Measurements from ENCODE around the gene DYNC2H1. TPM values are rescaled to one million over a fixed set of nuclear protein-coding genes. Genes with fewer than 3 reads are reported as not detected.

The DYNC2H1 gene
- total RNA-seq, 1 donor from 2014 or later: 46.4 TPM

DNA sequence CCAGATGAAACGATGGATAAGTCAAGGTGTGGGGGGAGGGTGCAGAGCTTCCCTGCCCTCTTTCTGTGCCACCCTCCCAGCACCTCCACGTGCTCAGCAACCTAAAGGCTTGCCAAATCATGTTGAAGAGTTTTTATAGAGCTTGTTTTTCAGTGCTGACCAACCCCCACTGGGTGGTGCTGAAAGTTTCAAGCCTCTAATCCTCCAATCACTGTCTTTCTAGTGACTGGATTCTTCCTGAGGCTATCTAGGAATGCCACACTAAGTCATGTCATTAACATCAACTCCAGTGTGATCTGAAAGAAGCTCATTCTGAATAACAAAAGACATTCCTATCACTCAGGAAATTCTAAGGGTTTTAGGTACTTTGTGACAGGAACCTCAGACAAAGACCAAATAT is 382.6 kb downstream of the DYNC2H1 start:
- no peaks in the 10 kb centered on the region for H3K27me3 ChIP-seq (ENCODE audit: control insufficient read depth in 3 of 3, insufficient read depth in 3 of 3, low read length in 3 of 3)
- no peaks in the 10 kb centered on the region for H3K36me3 ChIP-seq (ENCODE audit: control insufficient read depth in 3 of 3, insufficient read depth in 3 of 3, low read length in 3 of 3)
- H3K27ac ChIP-seq (ENCODE audit: low read depth, low read length): no peak overlapping the region
- H3K4me1 ChIP-seq (ENCODE audit: control insufficient read depth in 3 of 3, insufficient read depth in 3 of 3, low read length in 3 of 3): no peaks in the 10 kb centered on the region
- no peaks in the 10 kb centered on the region for H3K9me3 ChIP-seq (ENCODE audit: control insufficient read depth in 3 of 3, low read length in 3 of 3)
- no peak overlapping the region for H3K4me3 ChIP-seq (ENCODE audit: low read length in 3 of 3)
- no peak overlapping the region for H3K9ac ChIP-seq (ENCODE audit: low read depth in 1 of 3, low read length in 3 of 3)

DNA sequence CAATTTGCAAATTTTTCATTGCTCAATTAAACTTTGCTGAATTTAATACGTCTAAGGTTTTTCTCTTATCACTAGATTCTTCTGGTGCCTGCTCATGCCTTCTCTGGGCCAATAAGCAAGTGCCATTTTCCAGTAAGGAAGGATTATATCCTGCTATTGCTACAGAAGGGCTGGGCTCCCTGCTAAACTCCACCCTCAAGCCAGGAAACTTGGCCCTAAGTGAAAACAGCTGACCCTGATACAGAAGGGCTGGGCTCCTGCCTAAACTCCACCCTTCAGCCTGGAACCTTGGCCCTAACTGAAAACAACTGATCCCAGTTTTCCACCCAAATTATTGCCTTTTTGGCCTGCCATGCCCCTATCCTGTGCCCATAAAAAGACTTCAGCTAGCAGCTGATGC is 385.3 kb downstream of the DYNC2H1 start:
- no peak overlapping the region for H3K27ac ChIP-seq (ENCODE audit: low read depth, low read length)
- no peaks in the 10 kb centered on the region for H3K4me1 ChIP-seq (ENCODE audit: control insufficient read depth in 3 of 3, insufficient read depth in 3 of 3, low read length in 3 of 3)
- H3K9me3 ChIP-seq (ENCODE audit: control insufficient read depth in 3 of 3, low read length in 3 of 3): no peaks in the 10 kb centered on the region
- H3K9ac ChIP-seq (ENCODE audit: low read depth in 1 of 3, low read length in 3 of 3): no peak overlapping the region
- H3K36me3 ChIP-seq (ENCODE audit: control insufficient read depth in 3 of 3, insufficient read depth in 3 of 3, low read length in 3 of 3): no peaks in the 10 kb centered on the region
- H3K4me3 ChIP-seq (ENCODE audit: low read length in 3 of 3): no peak overlapping the region
- no peaks in the 10 kb centered on the region for H3K27me3 ChIP-seq (ENCODE audit: control insufficient read depth in 3 of 3, insufficient read depth in 3 of 3, low read length in 3 of 3)

DNA sequence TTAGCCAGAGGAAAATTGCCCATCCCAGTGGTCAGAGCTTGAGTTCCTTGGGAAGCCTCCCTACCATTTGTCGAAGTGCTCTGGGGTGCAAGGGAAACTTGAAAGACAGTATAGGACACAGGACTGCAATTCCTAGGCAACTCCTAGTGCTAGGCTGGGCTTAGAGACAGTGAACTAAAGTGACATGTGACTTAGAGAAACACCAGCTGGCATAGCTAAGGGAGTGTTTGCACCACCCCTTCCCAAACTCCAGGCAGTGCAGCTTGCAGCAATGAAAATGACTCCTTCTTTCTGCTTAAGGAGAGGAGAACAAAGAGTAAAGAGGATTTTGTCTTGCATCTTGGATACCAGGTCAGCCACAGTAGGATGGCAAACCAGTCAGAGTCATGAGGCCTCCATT is 388.0 kb downstream of the DYNC2H1 start:
- Histone ChIP-seq H3K27me3 (ENCODE audit: control insufficient read depth in 3 of 3, insufficient read depth in 3 of 3, low read length in 3 of 3) (no peaks in the 10 kb centered on the region), H3K9me3 (ENCODE audit: control insufficient read depth in 3 of 3, low read length in 3 of 3) (no peaks in the 10 kb centered on the region), H3K27ac (ENCODE audit: low read depth, low read length) (no peak overlapping the region), H3K4me3 (ENCODE audit: low read length in 3 of 3) (no peak overlapping the region), H3K36me3 (ENCODE audit: control insufficient read depth in 3 of 3, insufficient read depth in 3 of 3, low read length in 3 of 3) (no peaks in the 10 kb centered on the region), H3K4me1 (ENCODE audit: control insufficient read depth in 3 of 3, insufficient read depth in 3 of 3, low read length in 3 of 3) (no peaks in the 10 kb centered on the region), H3K9ac (ENCODE audit: low read depth in 1 of 3, low read length in 3 of 3) (no peak overlapping the region)

DNA sequence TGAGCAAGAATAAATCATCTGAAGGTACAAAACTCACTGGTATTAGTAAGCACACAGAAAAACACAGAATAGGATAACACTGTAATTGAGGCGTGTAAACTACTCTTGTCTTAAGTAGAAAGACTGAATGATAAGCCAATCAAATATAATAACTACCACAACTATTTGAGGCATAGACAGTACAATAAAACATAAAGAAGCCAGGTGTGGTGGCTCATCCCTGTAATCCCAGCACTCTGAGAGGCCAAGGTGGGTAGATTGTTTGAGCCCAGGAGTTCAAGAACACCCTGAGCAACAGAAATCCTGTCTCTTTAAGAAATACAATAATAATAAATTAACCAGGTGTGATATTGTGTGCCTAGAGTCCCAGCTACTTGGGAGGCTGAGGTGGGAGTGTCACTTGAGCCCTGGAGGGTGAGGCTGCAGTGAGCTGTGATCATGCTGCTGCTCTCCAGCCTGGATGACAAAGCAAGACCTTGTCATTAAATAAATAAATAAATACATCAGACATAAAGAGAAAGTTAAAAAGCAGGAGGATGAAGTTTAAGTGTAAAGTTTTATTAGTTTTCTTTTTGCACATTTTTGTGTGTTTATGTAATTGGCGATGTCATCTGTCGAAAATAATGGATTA is 390.6 kb downstream of the DYNC2H1 start:
- no peaks in the 10 kb centered on the region for H3K27me3 ChIP-seq (ENCODE audit: control insufficient read depth in 3 of 3, insufficient read depth in 3 of 3, low read length in 3 of 3)
- no peaks in the 10 kb centered on the region for H3K9me3 ChIP-seq (ENCODE audit: control insufficient read depth in 3 of 3, low read length in 3 of 3)
- H3K36me3 ChIP-seq (ENCODE audit: control insufficient read depth in 3 of 3, insufficient read depth in 3 of 3, low read length in 3 of 3): no peaks in the 10 kb centered on the region
- H3K4me1 ChIP-seq (ENCODE audit: control insufficient read depth in 3 of 3, insufficient read depth in 3 of 3, low read length in 3 of 3): no peaks in the 10 kb centered on the region
- H3K9ac ChIP-seq (ENCODE audit: low read depth in 1 of 3, low read length in 3 of 3): no peak overlapping the region
- no peak overlapping the region for H3K27ac ChIP-seq (ENCODE audit: low read depth, low read length)
- H3K4me3 ChIP-seq (ENCODE audit: low read length in 3 of 3): no peak overlapping the region

DNA sequence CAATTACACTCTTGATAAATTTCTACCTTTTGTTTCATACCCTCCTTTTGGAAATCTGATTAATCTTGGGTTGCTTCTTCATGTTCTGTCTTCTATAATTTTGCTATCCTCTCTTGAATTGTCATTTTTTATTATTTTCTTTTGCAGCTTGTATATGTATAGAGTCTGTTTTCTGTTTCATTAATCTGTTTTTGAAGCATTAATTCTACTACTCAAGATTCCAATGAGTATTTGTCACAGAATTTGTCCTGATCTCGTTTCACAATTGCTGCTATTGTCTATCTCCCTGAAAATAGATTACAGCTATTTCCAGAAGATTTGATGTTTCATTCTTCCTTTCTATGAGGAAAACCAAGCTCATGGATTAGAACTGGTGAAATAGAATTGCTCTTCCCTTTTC is 406.1 kb downstream of the DYNC2H1 start:
- H3K9ac ChIP-seq (ENCODE audit: low read depth in 1 of 3, low read length in 3 of 3): no peak overlapping the region
- H3K4me3 ChIP-seq (ENCODE audit: low read length in 3 of 3): no peak overlapping the region
- peaks cover 0 to 5% (median 0%) of the 10 kb centered on the region in 3 donors for H3K9me3 ChIP-seq (ENCODE audit: control insufficient read depth in 3 of 3, low read length in 3 of 3)
- H3K36me3 ChIP-seq (ENCODE audit: control insufficient read depth in 3 of 3, insufficient read depth in 3 of 3, low read length in 3 of 3): no peaks in the 10 kb centered on the region
- H3K4me1 ChIP-seq (ENCODE audit: control insufficient read depth in 3 of 3, insufficient read depth in 3 of 3, low read length in 3 of 3): no peaks in the 10 kb centered on the region
- no peaks in the 10 kb centered on the region for H3K27me3 ChIP-seq (ENCODE audit: control insufficient read depth in 3 of 3, insufficient read depth in 3 of 3, low read length in 3 of 3)
- H3K27ac ChIP-seq (ENCODE audit: low read depth, low read length): no peak overlapping the region

DNA sequence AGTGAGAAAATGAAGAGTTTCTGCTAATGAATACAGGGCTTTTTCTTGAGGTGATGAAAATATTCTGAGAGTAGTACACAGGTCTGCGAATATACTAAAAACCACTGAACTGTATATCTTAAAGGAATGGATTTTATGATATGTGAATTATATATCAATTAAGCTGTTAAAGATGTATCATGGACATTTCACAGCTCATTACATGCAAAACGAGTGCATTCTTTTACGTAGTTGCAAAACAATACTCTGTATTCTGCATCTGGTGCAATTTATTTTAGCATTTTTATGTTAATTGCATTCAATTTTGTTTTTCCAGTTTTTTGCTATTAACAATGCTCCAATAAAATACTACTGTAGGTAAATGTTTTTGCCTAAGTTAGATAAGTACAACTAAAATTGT is 411.6 kb downstream of the DYNC2H1 start:
- Histone ChIP-seq H3K36me3 (ENCODE audit: control insufficient read depth in 3 of 3, insufficient read depth in 3 of 3, low read length in 3 of 3) (no peaks in the 10 kb centered on the region), H3K27me3 (ENCODE audit: control insufficient read depth in 3 of 3, insufficient read depth in 3 of 3, low read length in 3 of 3) (no peaks in the 10 kb centered on the region), H3K9ac (ENCODE audit: low read depth in 1 of 3, low read length in 3 of 3) (no peak overlapping the region), H3K4me1 (ENCODE audit: control insufficient read depth in 3 of 3, insufficient read depth in 3 of 3, low read length in 3 of 3) (no peaks in the 10 kb centered on the region), H3K4me3 (ENCODE audit: low read length in 3 of 3) (no peak overlapping the region), H3K9me3 (ENCODE audit: control insufficient read depth in 3 of 3, low read length in 3 of 3) (peaks cover 0 to 5% (median 0%) of the 10 kb centered on the region in 3 donors), H3K27ac (ENCODE audit: low read depth, low read length) (no peak overlapping the region)

DNA sequence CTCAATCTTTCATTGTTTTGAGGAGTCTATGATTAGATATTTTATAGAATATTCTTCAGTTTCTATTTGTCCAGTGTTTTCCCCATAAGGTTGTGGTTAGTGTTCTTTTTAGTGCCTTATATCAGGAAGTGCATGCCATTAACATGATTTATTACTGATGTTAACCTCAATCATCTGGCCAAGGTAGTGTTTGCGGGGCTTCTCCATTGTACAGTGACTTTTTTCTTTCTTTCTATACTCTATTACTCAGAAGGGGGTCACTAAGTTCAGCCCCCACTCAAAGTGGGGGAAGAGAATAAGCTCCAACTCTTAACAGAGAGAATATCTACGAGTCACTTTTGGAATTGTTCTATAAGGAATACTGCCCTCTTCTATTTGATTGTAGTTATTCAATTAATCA is 415.8 kb downstream of the DYNC2H1 start:
- Histone ChIP-seq H3K36me3 (ENCODE audit: control insufficient read depth in 3 of 3, insufficient read depth in 3 of 3, low read length in 3 of 3) (no peaks in the 10 kb centered on the region), H3K9me3 (ENCODE audit: control insufficient read depth in 3 of 3, low read length in 3 of 3) (no peaks in the 10 kb centered on the region), H3K27ac (ENCODE audit: low read depth, low read length) (no peak overlapping the region), H3K9ac (ENCODE audit: low read depth in 1 of 3, low read length in 3 of 3) (no peak overlapping the region), H3K4me3 (ENCODE audit: low read length in 3 of 3) (no peak overlapping the region), H3K4me1 (ENCODE audit: control insufficient read depth in 3 of 3, insufficient read depth in 3 of 3, low read length in 3 of 3) (no peaks in the 10 kb centered on the region), H3K27me3 (ENCODE audit: control insufficient read depth in 3 of 3, insufficient read depth in 3 of 3, low read length in 3 of 3) (no peaks in the 10 kb centered on the region)

DNA sequence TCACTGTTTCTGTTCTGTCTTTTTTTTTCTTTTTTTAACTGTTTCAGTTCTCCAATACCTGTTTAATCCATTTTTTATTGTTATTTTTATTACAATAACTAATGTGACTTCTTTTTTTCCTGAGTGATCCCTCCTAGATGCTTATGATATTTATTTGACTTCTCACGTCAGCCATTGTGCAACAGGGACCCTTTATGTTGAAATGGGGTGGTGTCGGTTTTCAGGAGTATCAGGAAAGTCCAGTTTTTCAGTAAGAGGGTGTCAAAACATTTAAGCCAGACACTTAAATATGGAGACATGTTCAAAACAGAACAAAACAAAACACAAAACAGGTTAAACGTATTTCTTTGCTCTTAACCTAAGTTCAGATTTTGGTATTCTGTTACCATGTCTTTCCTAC is 418.8 kb downstream of the DYNC2H1 start:
- H3K4me1 ChIP-seq (ENCODE audit: control insufficient read depth in 3 of 3, insufficient read depth in 3 of 3, low read length in 3 of 3): no peaks in the 10 kb centered on the region
- no peak overlapping the region for H3K27ac ChIP-seq (ENCODE audit: low read depth, low read length)
- no peak overlapping the region for H3K9ac ChIP-seq (ENCODE audit: low read depth in 1 of 3, low read length in 3 of 3)
- H3K9me3 ChIP-seq (ENCODE audit: control insufficient read depth in 3 of 3, low read length in 3 of 3): no peaks in the 10 kb centered on the region
- no peak overlapping the region for H3K4me3 ChIP-seq (ENCODE audit: low read length in 3 of 3)
- no peaks in the 10 kb centered on the region for H3K36me3 ChIP-seq (ENCODE audit: control insufficient read depth in 3 of 3, insufficient read depth in 3 of 3, low read length in 3 of 3)
- H3K27me3 ChIP-seq (ENCODE audit: control insufficient read depth in 3 of 3, insufficient read depth in 3 of 3, low read length in 3 of 3): no peaks in the 10 kb centered on the region

DNA sequence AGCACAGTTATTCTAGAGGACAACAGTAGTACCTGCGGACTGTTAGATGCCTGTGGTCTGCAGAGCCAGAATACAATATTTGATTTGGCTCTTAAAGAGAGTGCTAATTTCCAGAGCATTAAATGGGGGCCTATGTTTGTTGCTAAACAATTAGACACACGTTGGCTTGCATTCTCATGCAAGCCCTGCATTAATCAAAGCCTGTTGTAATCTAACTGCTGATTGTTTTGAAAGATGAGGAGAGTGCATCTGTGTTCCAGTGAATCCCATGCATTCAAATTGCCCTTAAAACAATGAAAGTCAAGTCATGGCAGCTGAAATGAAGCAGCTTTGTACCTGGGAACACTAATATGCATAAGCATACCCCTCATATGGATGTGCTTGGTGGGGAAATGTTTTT is 419.4 kb downstream of the DYNC2H1 start:
- no peak overlapping the region for H3K9ac ChIP-seq (ENCODE audit: low read depth in 1 of 3, low read length in 3 of 3)
- no peak overlapping the region for H3K27ac ChIP-seq (ENCODE audit: low read depth, low read length)
- no peak overlapping the region for H3K4me3 ChIP-seq (ENCODE audit: low read length in 3 of 3)
- H3K9me3 ChIP-seq (ENCODE audit: control insufficient read depth in 3 of 3, low read length in 3 of 3): no peaks in the 10 kb centered on the region
- no peaks in the 10 kb centered on the region for H3K36me3 ChIP-seq (ENCODE audit: control insufficient read depth in 3 of 3, insufficient read depth in 3 of 3, low read length in 3 of 3)
- no peaks in the 10 kb centered on the region for H3K27me3 ChIP-seq (ENCODE audit: control insufficient read depth in 3 of 3, insufficient read depth in 3 of 3, low read length in 3 of 3)
- no peaks in the 10 kb centered on the region for H3K4me1 ChIP-seq (ENCODE audit: control insufficient read depth in 3 of 3, insufficient read depth in 3 of 3, low read length in 3 of 3)

DNA sequence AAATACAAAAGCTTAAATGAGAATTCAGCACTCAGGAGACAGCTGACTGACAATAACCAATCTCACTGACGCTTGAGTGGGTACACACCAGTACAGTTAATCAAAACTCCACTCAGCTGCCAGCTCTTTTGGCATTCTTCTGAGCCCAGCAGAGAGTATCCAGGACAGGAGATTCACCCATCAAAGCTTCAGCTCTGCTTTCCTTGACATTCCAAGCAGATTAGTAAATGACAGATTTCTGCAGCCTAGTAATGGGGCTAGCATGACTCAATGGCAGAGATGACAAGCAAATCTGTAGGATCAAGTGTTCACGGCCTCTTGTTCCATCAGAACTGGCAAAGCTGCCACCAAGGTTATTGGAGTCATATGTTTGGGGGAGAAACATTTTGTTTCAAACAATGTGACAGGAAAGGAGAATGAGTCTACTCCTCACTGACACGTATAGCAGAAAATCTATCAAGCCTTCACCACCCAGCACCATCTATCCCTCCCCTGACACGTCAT is 420.0 kb downstream of the DYNC2H1 start:
- Histone ChIP-seq H3K4me3 (ENCODE audit: low read length in 3 of 3) (no peak overlapping the region), H3K9me3 (ENCODE audit: control insufficient read depth in 3 of 3, low read length in 3 of 3) (no peaks in the 10 kb centered on the region), H3K9ac (ENCODE audit: low read depth in 1 of 3, low read length in 3 of 3) (no peak overlapping the region), H3K27me3 (ENCODE audit: control insufficient read depth in 3 of 3, insufficient read depth in 3 of 3, low read length in 3 of 3) (no peaks in the 10 kb centered on the region), H3K36me3 (ENCODE audit: control insufficient read depth in 3 of 3, insufficient read depth in 3 of 3, low read length in 3 of 3) (no peaks in the 10 kb centered on the region), H3K4me1 (ENCODE audit: control insufficient read depth in 3 of 3, insufficient read depth in 3 of 3, low read length in 3 of 3) (no peaks in the 10 kb centered on the region), H3K27ac (ENCODE audit: low read depth, low read length) (no peak overlapping the region)

Measured in skeletal muscle tissue (tissue), 4 donors.